MCF 10A (cell line): ENCODE measurements around the gene TMEM132A. TPM values are rescaled to one million over a fixed set of nuclear protein-coding genes. Genes with fewer than 3 reads are reported as not detected.

ENCODE experiments used
- BruUV-seq: library from RNA; stranded (reverse); fragments of 400-500 nt; replicated peaks from 2 replicates; lab custom pipeline; 2021; lab: Mats Ljungman, UMichigan
- CTCF ChIA-PET: fragments of 300-600 bp; sonication (Branson Sonifier 250); formaldehyde crosslinking; extraction: SDS; loops from one replicate; lab custom pipeline; 2021; ENCODE audit warnings: antibody characterized with exemption, inconsistent platforms; lab: Yijun Ruan, JAX
- POLR2A ChIA-PET: fragments of 300-600, 350-650 bp; sonication (Branson Sonifier 250); formaldehyde crosslinking; extraction: SDS; loops from one replicate; lab custom pipeline; 2020; ENCODE audit warnings: antibody characterized with exemption, inconsistent platforms; lab: Yijun Ruan, JAX
- DNase-seq: peaks from one replicate; pipeline ENCODE4 v3.0.0-alpha.2; 2018; ENCODE audit not compliant: unreplicated experiment
- H3K27ac Mint-ChIP-seq: one replicate; pipeline ENCODE4 v1.8.0; 2022; ENCODE audit warnings: mild to moderate bottlenecking, low read depth, mixed read lengths; ENCODE audit not compliant: unreplicated experiment
- H3K27me3 Mint-ChIP-seq: one replicate; pipeline ENCODE4 v1.8.0; 2022; ENCODE audit warnings: mixed read lengths; ENCODE audit not compliant: insufficient read depth, unreplicated experiment
- H3K36me3 Mint-ChIP-seq: one replicate; pipeline ENCODE4 v1.8.0; 2022; ENCODE audit warnings: mild to moderate bottlenecking, moderate library complexity, mixed read lengths; ENCODE audit not compliant: insufficient read depth, unreplicated experiment
- H3K4me1 Mint-ChIP-seq: one replicate; pipeline ENCODE4 v1.8.0; 2022; ENCODE audit warnings: mixed read lengths; ENCODE audit not compliant: insufficient read depth, unreplicated experiment
- H3K4me3 Mint-ChIP-seq: one replicate; pipeline ENCODE4 v1.8.0; 2022; ENCODE audit warnings: mild to moderate bottlenecking, moderate library complexity, mixed read lengths; ENCODE audit not compliant: unreplicated experiment
- H3K9me3 Mint-ChIP-seq: one replicate; pipeline ENCODE4 v1.8.0; 2022; ENCODE audit warnings: mixed read lengths; ENCODE audit not compliant: unreplicated experiment
- intact Hi-C: fragments of 100-400 bp; cut with micrococcal nuclease; formaldehyde crosslinking; loops from 2 replicates; pipeline ENCODE4 v1.14.1; 2022
- total RNA-seq: library from RNA; stranded (reverse); gene quantifications from 2 replicates; pipeline ENCODE4 v1.2.3, GENCODE V29; 2022
- TF ChIP-seq, protein P1 (sequence below): fragments of 200-600 bp; IDR thresholded peaks from one replicate; pipeline ENCODE4 v1.8.0; 2022; ENCODE audit warnings: antibody characterized with exemption, mild to moderate bottlenecking; ENCODE audit not compliant: unreplicated experiment

TMEM132A gene
- total RNA-seq, 1 experiment from 2014 or later, result 20.5 TPM

DNA sequence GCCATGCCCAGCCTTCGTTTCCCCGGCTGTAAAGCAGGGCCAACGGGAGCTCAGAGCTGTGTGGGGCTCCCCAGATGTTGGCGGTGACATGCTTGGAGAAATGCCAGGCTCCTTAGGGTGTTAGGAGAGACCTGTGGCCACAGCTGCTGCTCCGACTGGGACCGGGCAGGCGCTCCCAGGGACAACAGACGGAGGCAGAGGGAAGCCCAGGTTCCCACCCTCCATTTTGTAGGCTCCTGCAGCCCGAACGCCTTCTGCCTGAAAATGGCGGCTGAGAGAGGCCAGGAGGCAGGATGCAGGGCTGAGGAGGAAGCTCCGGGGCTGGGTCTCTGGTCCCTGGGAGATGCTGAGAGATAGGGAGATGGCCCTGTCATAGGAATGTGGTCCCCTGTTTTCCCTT, 57.3 kb downstream of the TMEM132A start:
- no peaks in the 10 kb centered on the region for H3K36me3 Mint-ChIP-seq
- POLR2A ChIA-PET, result no interaction called here
- H3K27ac Mint-ChIP-seq, result no peak overlapping the region
- H3K4me3 Mint-ChIP-seq, result no peak overlapping the region
- intact Hi-C loops, result no loop called here
- TF ChIP-seq, protein P1, sequence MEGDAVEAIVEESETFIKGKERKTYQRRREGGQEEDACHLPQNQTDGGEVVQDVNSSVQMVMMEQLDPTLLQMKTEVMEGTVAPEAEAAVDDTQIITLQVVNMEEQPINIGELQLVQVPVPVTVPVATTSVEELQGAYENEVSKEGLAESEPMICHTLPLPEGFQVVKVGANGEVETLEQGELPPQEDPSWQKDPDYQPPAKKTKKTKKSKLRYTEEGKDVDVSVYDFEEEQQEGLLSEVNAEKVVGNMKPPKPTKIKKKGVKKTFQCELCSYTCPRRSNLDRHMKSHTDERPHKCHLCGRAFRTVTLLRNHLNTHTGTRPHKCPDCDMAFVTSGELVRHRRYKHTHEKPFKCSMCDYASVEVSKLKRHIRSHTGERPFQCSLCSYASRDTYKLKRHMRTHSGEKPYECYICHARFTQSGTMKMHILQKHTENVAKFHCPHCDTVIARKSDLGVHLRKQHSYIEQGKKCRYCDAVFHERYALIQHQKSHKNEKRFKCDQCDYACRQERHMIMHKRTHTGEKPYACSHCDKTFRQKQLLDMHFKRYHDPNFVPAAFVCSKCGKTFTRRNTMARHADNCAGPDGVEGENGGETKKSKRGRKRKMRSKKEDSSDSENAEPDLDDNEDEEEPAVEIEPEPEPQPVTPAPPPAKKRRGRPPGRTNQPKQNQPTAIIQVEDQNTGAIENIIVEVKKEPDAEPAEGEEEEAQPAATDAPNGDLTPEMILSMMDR, result no peak
- H3K9me3 Mint-ChIP-seq, result no peaks in the 10 kb centered on the region
- BruUV-seq, result no TSS peak
- peaks cover 8% of the 10 kb centered on the region for H3K4me1 Mint-ChIP-seq
- CTCF ChIA-PET, result interaction anchor here (0.6 to 1.7 kb wide), 3 partner anchors 9 to 194 kb away, joined by 3 to 5 read pairs (median 3); no protein-coding TSS in a partner anchor
- no peak for DNase-seq
- no peaks in the 10 kb centered on the region for H3K27me3 Mint-ChIP-seq

GRCh38 chr11:60982184-60982583, 57.9 kb downstream of the TMEM132A start:
- Mint-ChIP-seq H3K27ac (no peak overlapping the region), H3K36me3 (no peaks in the 10 kb centered on the region), H3K9me3 (no peaks in the 10 kb centered on the region), H3K4me3 (no peak overlapping the region), H3K4me1 (peaks cover 11% of the 10 kb centered on the region), H3K27me3 (no peaks in the 10 kb centered on the region)
- ChIA-PET CTCF (interaction anchor here (0.6 to 1.1 kb wide), 2 partner anchors 12 to 195 kb away, joined by 3 read pairs; no protein-coding TSS in a partner anchor), POLR2A (no interaction called here)
- intact Hi-C loops, result no loop called here
- TF ChIP-seq, protein P1, result no peak
- DNase-seq, result no peak
- BruUV-seq, result no TSS peak

- no TSS peak for BruUV-seq
- no peaks in the 10 kb centered on the region for H3K27me3 Mint-ChIP-seq
- H3K36me3 Mint-ChIP-seq, result no peaks in the 10 kb centered on the region
- ChIA-PET POLR2A (interaction anchor here (0.7 kb wide), 1 partner anchor 61 kb away, joined by 3 read pairs; no protein-coding TSS in a partner anchor), CTCF (no interaction called here)
- H3K4me3 Mint-ChIP-seq, result no peak overlapping the region
- intact Hi-C loops, result no loop called here
- TF ChIP-seq, protein P1, result no peak
- H3K4me1 Mint-ChIP-seq, result peaks cover 11% of the 10 kb centered on the region
- no peaks in the 10 kb centered on the region for H3K9me3 Mint-ChIP-seq
- H3K27ac Mint-ChIP-seq, result no peak overlapping the region
- no peak for DNase-seq
These were observed 59.9 kb downstream of the TMEM132A start for GRCh38 chr11:60984149-60984548.

GRCh38 chr11:60984636-60985035, 60.4 kb downstream of the TMEM132A start:
- Mint-ChIP-seq H3K4me3 (no peak overlapping the region), H3K9me3 (no peaks in the 10 kb centered on the region), H3K4me1 (peaks cover 11% of the 10 kb centered on the region), H3K36me3 (no peaks in the 10 kb centered on the region), H3K27me3 (no peaks in the 10 kb centered on the region), H3K27ac (no peak overlapping the region)
- BruUV-seq, result no TSS peak
- ChIA-PET CTCF (no interaction called here), POLR2A (interaction anchor here (0.7 kb wide), 1 partner anchor 60 kb away, joined by 3 read pairs; no protein-coding TSS in a partner anchor)
- DNase-seq, result no peak
- intact Hi-C loops, result no loop called here
- TF ChIP-seq, protein P1, result no peak
